RKO (cell line): Measurements from ENCODE around the gene PHF19.
A peak's percentile ranks its signal among the peaks of the same experiment; 100 is the strongest.

Experiments
- DNase-seq: peaks from one replicate; pipeline ENCODE4 v3.0.0-alpha.2; 2016; ENCODE audit warnings: low spot score

PHF19 gene

GRCh38 chr9:120872791-120873502 is 4.0 kb downstream of the PHF19 start:
- no peak for DNase-seq

DNA sequence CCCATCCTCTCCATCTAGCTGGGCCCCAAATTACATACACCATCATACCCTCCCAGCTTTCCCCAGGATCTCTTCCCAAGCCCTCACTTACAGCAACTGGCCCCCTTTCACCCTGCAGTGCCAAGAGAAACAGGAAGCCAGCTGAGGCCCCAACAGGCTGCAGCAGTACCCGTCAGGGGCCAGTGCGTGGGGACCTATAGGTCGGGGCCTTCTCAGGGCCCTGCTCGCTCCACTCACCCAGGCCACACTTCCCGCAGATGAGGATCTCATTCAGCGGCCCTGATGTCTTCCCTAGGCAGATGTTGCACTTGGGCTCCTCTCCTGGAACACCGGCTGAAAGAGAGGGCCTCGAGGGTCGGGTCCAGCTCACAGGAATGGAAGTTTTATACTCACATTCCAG is 6.8 kb downstream of the PHF19 start:
- DNase-seq, result no peak

DNA sequence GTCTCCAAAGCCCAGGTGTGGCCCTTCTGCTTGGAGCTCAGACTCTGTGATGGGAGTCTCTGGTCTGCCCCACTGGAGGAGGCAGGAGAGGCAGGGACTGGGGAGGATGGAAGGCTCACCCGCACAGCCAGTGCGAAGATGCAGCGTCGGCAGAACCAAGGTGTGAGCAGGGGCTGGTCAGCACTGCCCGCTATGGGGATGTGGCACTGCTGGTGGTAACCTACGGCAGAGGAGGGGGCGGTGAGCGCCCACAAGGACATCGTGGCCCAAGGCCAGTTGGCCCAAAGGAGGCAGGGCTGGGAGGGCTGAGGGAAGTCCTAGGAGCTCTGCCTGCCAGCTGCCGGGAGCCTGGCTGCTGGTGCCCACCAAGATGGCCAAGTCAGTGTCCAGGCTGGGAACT is 7.3 kb downstream of the PHF19 start:
- DNase-seq, result no peak

DNA sequence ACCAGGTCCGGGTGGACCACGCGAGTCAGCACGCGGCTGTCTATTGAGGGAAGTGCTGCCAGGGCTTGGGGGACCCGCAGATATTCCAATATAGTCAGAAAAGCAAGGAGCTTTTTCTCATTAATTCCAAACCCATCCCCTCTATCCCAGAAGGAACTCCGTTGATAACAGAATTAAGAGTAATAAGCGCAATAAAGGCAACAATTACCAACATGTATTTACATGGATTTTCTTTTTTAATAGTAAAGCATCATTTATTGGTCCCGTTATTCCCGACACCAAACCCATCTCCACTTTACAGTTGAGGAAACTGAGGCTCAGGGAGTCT is 7.7 kb downstream of the PHF19 start:
- DNase-seq, result no peak

- peak; percentile 94 for DNase-seq
These were observed 8.2 kb downstream of the PHF19 start for GRCh38 chr9:120868676-120869359.

DNA sequence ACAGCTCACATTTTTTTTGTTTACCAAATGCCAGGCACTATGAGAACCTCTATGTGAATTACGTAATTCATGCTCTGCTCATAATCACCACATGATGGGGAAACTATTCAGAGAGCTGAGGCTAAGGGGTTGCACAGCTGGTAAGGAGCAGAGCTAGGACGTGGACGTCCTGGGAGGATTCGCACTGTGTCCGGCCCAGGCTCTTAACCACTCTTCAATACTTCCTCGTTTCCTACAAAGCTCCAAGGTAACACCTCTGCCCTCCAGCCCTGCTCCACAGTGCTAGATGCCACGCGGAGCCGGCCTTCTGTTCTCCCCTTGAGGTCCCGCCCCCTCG is 8.7 kb downstream of the PHF19 start:
- no peak for DNase-seq

GRCh38 chr9:120867676-120868338 is 9.2 kb downstream of the PHF19 start:
- no peak for DNase-seq

DNA sequence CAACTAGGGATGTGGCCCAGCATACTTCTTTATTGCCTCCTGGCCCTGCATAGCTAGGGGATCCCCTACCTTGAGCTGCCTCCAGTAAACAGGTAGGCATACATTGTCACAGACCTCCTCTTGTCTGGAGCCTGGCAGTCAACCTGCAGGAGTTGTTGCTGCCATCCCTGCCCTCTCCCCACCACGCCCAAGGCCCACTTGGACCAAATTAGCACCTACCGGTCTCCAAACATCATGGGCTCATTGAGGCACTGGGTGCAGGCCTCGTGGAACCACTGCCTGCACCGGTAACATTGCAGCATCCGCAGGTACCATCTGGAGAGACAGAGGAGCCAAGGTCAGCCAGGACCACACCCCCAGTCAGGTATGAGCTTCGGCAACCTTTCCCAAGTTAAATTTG is 10.3 kb downstream of the PHF19 start:
- DNase-seq, result no peak

DNA sequence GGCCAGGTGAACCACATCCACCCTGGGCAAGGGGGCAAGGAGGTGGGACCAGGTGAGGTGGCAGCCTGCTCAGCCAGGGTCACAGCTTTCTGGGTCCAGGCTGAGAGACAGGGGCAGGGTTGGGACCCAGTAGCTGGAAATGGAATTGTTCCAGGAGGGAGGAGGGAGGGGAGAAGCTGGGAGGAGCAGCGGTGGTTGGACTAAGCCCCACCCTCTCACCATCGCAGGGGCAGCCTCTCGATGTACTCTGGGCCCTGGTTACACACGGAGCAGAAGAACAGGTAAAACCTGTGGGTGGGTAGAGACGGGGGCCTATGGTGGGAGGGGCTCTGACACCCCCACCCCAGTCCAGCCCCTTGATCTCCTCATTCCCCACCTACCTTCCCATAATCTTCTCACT is 11.2 kb downstream of the PHF19 start:
- DNase-seq, result no peak

GRCh38 chr9:120865176-120865575 is 11.8 kb downstream of the PHF19 start:
- DNase-seq, result no peak

GRCh38 chr9:120864719-120865118 is 12.3 kb downstream of the PHF19 start:
- DNase-seq, result no peak

DNA sequence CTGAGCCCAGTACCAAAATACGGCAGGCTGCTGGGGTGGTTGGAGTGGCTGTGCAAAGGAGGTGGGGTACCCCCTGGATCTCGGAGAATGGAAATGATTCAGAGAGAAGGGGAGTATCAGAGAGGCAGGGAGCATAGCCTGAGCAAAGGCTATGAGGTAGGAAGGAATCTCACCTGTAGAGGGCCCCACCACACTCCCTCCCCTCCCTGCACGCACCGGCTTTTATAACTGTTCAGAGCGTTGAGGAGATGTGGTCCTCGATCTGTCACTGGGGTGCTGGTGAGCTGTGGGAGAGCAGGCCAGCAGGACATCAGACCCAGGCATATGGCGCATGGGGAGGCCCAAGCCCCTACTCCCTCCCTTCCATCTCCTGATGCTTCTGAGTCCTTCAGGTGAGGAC is 13.2 kb downstream of the PHF19 start:
- no peak for DNase-seq

GRCh38 chr9:120862452-120862851 is 14.5 kb downstream of the PHF19 start:
- DNase-seq, result no peak

- DNase-seq, result no peak
These were observed 15.1 kb downstream of the PHF19 start for GRCh38 chr9:120861935-120862334.

- no peak for DNase-seq
These were observed 16.9 kb downstream of the PHF19 start for GRCh38 chr9:120860083-120860482.

GRCh38 chr9:120859361-120859760 is 17.6 kb downstream of the PHF19 start:
- no peak for DNase-seq

- DNase-seq, result no peak
These were observed 19.1 kb downstream of the PHF19 start for GRCh38 chr9:120857902-120858301.

DNA sequence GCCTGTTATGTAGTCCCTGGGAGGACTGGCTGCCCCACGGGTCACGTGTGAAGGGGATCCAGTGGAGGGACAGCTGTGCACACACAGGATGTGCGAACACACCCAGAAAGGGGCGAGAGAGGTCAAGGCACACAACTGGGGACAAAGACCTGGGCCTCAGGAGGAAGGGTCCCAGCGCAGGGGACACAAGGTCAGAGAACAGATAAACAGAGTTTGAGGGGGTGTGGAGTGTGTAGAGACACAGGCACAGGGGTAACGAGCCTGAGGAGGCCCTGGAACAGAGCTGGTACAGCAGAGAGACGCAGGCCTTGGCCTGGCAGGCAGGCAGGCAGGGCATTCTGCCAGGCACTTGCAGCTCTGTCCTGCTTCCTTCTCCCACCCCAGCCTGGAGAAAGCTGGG is 19.5 kb downstream of the PHF19 start:
- no peak for DNase-seq

DNA sequence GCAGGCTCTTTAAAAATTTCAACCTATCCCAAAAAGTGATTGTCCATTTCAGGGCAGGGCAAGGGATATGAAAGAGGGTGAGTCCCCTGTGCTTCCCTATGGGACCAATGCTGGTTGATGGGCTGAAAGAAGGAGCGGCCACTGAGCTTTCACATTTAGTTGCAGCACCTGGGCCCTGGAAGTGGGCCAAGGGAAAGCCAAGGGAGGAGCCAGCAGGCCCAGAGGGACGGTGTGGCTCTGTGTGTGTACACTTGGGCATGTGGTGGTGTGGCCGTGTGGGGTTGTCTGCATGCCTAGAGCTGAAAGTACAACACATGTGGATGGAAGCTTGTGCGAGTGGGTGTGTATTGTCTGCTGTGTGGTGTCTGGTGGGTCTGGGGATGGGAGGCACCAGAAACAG is 20.3 kb downstream of the PHF19 start:
- DNase-seq, result no peak

GRCh38 chr9:120855827-120856670 is 20.9 kb downstream of the PHF19 start:
- no peak for DNase-seq

GRCh38 chr9:120854596-120855327 is 22.2 kb downstream of the PHF19 start:
- no peak for DNase-seq

GRCh38 chr9:120853198-120853597 is 23.8 kb downstream of the PHF19 start:
- DNase-seq, result no peak
